ENCODE measurements around the gene ARHGEF1.
"Not testable (repeated sequence)": the region's sequence is repeated elsewhere in the genome, so short reads cannot be mapped to it uniquely, and the experiment has no call there.

ARHGEF1 gene

GRCh38 chr19:41905273-41906002 is 22.5 kb downstream of the ARHGEF1 start:
- DNase-seq (ENCODE audit: low read depth), result no peak

- no peak for DNase-seq (ENCODE audit: low read depth)
These were observed 23.3 kb downstream of the ARHGEF1 start for GRCh38 chr19:41906271-41906670.

- DNase-seq (ENCODE audit: low read depth), result no peak
These were observed 24.1 kb downstream of the ARHGEF1 start for GRCh38 chr19:41906916-41907680.

- no peak for DNase-seq (ENCODE audit: low read depth)
These were observed 25.1 kb downstream of the ARHGEF1 start for GRCh38 chr19:41907994-41908615.

- DNase-seq (ENCODE audit: low read depth), result no peak
These were observed 25.9 kb downstream of the ARHGEF1 start for GRCh38 chr19:41908724-41909464.

- DNase-seq (ENCODE audit: low read depth), result no peak
These were observed 26.7 kb downstream of the ARHGEF1 start for GRCh38 chr19:41909706-41910105.

- no peak for DNase-seq (ENCODE audit: low read depth)
These were observed 27.4 kb downstream of the ARHGEF1 start for GRCh38 chr19:41910240-41910991.

GRCh38 chr19:41910992-41911888 is 28.3 kb downstream of the ARHGEF1 start:
- DNase-seq (ENCODE audit: low read depth), result no peak

DNA sequence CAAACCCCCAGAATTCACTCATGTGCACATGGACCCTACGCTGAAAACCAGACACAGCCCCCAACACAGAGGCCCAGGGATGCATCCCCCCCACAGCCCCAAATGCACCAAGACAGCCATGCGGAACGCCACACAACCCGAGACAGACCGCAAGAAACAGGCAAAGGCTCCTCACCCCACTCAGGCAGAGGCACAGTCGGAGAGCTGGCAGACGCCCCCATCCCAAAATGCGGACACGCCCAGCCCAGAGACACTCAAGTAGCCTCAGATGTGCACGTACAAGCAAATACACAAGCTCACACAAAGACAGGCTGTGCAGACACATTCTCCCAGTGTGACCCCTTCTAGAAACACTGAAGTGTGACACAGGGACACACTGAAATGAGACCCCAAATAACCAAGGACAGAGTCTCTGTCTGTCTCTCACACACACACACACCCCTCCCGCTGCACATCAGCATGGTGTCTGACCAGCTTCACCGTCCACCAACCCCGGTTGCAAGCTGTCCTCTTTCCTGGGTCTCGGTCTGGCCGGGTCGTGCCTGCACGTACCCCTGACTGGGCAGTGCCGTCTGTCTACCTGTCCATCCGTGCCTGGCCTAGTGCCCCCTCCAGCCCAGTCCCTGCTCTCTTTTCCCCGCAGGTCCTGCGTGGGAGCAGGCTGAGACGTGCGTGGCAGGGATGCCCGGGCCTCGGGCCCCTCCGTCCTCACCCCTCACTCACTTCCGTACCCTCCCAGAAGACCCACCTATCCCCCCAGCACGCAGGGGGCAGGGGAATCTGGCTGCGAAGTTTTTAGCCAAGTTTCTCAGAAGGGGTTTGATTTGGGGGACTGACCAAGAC is 29.1 kb downstream of the ARHGEF1 start:
- no peak for DNase-seq (ENCODE audit: low read depth)

DNA sequence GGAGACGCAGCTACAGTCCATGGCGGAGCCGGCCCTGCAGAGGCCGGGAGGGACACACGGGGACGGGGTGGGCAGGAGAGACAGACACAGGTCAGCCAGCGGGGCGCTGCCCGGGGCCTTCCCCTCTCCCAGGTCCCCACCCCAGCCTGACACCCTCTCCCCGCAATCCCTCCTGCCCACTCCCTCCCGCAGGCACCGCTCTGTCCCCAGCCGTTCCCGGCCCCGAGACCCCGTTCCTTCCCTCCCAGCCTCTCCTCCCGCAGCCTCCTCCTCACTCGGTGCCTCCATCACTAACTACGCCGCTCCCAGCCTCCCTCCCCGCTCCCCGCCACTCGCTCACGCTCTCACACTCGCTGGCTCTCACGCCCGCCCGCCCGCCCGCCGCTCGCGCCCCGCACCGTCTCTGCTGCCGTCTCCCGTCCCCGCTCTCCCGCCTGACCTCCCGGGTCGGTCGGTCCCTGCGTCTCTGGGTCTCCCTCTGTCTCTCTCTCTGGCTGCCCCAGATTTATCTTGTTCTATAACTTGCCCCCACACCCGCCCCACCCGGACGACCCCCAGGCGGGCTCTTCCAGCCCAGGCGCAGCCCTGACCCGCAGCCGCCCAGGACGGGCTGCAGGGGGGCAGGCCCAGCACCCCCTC is 30.0 kb downstream of the ARHGEF1 start:
- DNase-seq (ENCODE audit: low read depth), result no peak

DNA sequence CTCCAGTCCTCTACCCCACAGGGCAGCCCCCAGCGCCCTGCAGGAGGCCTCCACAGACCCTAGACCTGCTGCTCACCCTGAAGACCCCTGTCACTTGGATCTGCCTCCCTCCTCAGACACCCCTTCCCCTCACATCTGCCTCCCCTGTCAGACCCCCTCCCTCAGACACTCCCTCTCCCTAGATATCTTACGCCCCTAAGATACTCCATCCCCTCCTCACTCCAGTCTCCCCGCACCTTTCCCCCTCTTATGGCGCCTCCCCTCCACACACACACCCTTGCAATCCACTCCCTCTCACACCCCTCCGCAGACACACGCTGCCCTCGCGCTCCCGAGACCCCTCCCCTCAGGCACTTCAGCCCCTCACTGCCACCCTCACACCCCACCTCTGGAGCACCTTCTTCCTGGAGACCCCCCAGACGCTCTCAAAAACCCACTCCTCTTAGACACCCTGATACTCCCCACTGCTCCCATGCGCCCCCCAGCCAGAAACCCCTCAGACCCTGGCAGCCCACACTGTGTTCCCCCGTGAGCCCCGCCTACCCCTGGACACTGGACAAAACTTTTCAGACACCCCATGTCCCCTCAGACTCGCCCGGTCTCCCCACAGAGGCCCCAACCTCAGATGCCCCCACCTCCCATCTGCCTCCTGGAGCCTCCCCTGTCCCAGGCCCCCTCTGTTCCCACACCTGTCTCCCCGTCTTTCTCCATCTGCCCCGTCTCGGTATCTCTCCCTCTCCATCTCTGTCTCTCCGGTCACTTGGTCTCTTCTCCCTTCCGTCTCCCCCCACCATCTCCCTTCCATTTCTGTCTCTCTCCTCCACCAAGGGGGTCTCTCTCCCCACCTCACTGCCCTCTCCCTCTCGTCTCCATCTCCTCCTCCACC is 30.8 kb downstream of the ARHGEF1 start:
- DNase-seq (ENCODE audit: low read depth), result no peak

- DNase-seq (ENCODE audit: low read depth), result not testable (repeated sequence)
These were observed 31.4 kb downstream of the ARHGEF1 start for GRCh38 chr19:41914424-41914834.

- DNase-seq (ENCODE audit: low read depth), result no peak
These were observed 32.2 kb downstream of the ARHGEF1 start for GRCh38 chr19:41915021-41915775.

DNA sequence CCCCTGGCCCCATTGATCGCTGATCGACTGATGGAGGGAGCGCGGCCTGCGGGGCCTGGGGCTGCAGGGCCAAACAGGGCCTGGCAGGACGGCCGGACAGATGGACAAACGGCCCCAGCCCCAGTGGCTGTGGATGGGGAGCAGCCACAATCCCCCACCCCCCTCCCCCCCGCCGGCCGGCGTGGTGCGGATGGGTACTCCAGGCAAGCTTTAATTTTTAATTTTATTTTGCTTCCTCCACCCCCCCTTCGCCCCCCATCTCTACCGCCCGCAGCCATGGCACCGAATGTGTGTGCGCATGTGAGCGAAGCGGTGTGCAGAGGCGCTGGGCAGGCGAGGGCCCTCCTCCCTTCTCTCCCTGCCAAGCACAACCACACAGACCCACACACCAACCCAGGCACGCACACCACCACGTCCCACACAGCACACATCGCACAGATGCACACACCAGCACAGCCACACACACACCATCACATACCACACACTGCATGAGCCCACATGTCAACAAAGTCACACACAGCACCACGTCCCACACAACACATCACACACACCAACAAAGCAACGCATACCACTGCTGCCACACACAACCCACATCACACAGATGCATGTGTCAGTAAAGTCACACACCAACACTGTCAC is 32.9 kb downstream of the ARHGEF1 start:
- no peak for DNase-seq (ENCODE audit: low read depth)

GRCh38 chr19:41917676-41918075 is 34.7 kb downstream of the ARHGEF1 start:
- no peak for DNase-seq (ENCODE audit: low read depth)

DNA sequence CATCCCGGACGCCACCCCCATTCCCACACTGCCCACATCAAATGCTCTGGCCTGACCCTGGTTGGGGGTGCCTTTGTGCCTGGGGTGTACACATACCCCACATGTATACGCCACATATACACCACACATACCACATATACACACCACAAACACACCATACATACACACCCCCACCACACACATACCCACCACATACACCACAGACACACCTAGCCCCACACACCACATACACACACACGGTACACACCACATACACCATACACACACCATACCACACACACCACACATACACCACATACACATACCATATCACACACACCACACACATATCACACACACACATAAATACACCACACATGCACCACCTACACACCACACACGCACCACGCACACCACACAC is 35.1 kb downstream of the ARHGEF1 start:
- DNase-seq (ENCODE audit: low read depth), result no peak

Measured in stromal cell of bone marrow (primary cell).